Stimulated activated CD8-positive, alpha-beta memory T cell treated with anti-CD3 and anti-CD28 coated beads, Interleukin-15, amount 100 ng/mL, for 4 hours (primary cell): ENCODE data around the gene UTF1.
"Not testable (repeated sequence)": the region's sequence is repeated elsewhere in the genome, so short reads cannot be mapped to it uniquely, and the experiment has no call there.

ENCODE experiments used
- DNase-seq, 2 donors: peaks; one replicate each; pipeline ENCODE4 v3.0.0-alpha.2; 2020; ENCODE audit warnings: low read depth in 2 of 2

UTF1 gene

DNA sequence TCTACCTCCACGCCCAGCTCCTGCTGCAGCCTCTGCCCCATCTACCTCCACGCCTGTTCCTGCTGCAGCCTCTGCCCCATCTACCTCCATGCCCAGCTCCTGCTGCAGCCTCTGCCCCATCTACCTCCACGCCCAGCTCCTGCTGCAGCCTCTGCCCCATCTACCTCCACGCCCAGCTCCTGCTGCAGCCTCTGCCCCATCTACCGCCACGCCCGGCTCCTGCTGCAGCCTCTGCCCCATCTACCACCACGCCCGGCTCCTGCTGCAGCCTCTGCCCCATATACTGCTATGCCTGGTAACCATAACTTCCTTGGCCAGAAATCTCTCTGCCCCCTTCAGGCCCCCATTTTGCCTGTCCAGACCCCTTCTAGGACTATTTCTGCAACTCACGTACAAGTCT, 35.0 kb downstream of the UTF1 start:
- DNase-seq: not testable (repeated sequence)

DNA sequence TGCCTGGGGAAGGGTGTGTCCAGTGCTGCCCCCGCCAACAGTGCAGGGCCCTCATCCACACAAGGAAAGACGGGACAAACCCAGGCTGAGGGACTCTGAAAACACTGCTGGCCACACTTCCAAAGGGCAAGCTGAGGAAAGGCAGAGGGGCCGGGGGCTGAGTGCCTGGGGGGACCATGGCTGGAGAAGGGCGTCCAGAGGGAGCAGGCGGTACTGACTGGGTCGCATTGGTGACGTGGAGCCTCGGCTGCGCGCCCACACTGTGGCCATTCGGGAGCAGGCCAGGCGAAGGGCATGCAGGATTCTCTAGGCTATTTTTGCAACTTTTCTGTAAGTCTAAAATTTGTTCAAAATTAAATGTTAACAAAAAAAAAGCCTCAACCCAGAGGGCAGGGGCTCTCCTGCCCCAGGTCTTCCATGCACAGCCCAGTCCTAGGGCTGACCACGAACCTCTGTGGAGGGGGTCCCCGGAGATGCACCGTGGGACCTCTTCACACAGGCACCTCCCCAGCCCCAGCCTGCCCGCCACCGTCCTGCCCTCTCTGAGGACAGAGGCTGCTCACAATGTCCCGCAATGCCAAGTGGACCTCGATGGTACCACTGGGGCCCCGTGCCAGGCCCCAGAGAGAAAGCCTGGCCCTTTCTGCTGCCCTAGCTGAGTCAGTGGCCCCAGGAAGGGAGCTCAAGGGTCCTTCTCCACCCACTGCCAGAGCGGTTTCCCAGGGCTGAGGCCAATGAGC, 36.2 kb downstream of the UTF1 start:
- no peak for DNase-seq

GRCh38 chr10:133267293-133267692, 37.3 kb downstream of the UTF1 start:
- DNase-seq: no peak

DNA sequence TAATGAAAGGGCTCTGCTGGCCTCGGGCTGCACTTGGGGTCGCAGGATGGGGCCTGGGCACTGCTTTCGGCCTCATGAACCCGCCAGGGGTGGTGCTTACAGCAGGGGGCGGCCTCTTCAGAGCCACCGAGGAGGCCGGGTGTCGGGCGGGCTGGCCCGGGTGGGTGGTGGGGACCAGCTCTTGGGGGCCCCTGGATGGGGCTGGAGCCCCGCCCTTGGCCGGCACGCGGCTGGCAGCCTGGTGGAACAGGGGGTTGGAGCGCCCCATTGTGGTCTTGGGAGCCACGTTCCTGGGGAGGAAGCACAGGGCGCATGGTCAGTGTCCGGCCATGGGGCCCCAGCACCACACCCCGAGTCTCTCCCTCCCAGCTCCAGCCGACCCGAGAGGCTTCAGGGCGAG, 37.8 kb downstream of the UTF1 start:
- no peak for DNase-seq

DNA sequence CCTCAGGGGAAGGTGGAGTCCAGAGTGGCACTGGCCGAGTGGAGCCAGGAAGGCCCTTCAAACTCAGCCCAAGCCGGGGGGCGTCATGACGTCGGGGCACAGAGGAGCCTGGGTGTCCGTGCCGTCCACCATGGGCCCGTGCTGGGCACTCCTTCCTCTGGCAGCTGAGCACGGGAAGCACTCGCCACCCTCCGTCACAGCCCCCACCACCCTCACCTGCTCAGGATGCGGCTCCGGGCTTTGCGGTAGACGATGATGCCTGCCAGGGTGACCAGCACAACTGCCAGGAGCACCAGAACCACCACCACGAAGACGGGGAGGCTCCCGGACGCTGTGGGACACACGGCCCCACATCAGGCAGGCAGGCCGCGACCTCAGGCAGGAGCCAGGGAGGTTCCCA, 38.5 kb downstream of the UTF1 start:
- no peak for DNase-seq

GRCh38 chr10:133269367-133269766, 39.4 kb downstream of the UTF1 start:
- DNase-seq: no peak

DNA sequence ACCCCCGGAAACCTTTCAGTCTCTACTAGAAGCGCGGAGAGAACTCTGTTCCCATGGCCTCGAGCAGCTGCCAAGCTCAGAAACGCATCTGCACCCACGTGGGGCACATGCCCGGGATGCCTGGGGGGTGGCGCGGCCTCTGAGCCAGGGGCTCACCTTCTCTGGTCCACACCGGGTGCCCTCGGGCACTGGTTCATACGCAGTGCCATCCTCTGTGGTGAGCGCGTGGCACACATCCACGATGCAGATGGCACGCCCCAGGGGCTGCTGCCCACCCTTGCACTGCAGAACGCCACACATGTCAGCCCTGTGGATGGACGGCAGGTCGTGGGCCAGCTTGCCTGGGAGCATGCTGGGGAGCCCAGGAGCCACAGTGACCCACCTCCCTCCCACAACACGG, 40.2 kb downstream of the UTF1 start:
- no peak for DNase-seq

GRCh38 chr10:133270773-133271297, 40.8 kb downstream of the UTF1 start:
- DNase-seq: no peak

DNA sequence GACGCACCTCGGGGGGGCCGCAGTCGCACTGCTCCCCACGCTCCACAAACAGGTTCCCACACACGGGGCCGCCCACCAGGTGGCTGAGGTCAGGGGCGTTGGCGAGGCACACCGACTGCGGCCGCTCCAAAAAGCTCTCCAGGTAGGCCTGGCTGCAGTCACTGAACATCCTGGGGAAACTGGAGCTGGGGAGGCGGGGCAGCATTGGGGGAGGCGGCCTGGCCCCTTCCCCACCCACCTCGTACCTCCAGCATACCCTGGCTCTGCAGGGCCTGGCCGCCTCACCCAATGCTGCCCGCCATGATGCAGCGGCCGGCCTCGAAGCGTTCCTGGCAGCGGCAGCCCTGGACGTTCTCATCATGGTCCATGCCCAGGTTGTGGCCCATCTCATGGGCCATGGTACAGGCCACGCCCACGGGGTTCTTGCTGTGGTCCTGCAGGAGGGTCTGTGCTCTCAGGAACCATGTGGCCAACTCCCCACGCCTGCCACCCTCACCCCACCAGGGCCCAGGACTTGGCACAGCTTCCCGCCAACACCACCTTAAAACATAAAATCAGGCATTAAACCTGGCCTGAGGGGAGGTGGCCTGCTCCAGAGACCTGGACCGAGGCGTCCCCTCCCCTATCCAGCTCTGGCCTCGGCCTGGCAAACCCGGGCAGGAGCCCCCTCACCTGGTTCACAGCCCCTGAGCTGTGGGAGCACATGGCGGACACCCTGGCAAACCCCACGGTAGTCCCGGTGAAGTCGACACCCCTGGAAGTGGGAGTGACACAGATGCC, 41.7 kb downstream of the UTF1 start:
- DNase-seq: no peak

GRCh38 chr10:133272301-133272963, 42.4 kb downstream of the UTF1 start:
- DNase-seq: no peak

DNA sequence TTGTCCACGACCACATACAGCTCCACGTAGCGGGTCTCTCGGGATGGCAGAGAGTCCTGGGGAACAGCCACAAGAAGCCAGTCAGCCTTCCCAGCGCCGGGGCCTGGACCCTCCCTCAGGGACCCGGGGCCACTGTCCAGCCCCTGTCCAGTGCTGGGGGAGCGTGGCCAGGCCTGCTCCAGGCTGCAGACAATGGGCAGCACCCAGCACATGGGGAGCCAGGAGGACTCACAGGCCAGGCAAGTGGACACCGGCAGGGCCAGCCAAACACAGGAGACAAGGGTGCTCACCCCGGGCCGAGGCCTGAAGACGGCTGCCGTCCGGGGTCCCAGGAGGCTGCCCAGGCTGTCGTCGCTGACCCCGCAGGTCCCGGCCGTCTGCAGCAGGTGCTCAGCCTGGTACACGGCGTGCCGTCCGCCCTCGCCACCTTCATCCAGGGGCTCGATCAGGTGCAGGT, 43.0 kb downstream of the UTF1 start:
- no peak for DNase-seq

GRCh38 chr10:133273534-133274143, 43.6 kb downstream of the UTF1 start:
- no peak for DNase-seq

GRCh38 chr10:133274751-133275683, 45.0 kb downstream of the UTF1 start:
- peak; percentile 72 to 75 for DNase-seq

GRCh38 chr10:133275684-133276092, 45.7 kb downstream of the UTF1 start:
- no peak for DNase-seq

GRCh38 chr10:133276100-133276434, 46.0 kb downstream of the UTF1 start:
- DNase-seq: no peak

- peak in 1 of 2 donors; percentile 39 for DNase-seq
These were observed 46.6 kb downstream of the UTF1 start, which contains the start of gene ADAM8 for GRCh38 chr10:133276435-133277201. Gene ADAM8 (minus strand): TSS chr10:133276868. CDS start chr10:133276817, 51 bp downstream.

GRCh38 chr10:133277277-133277992, 47.4 kb downstream of the UTF1 start:
- DNase-seq: no peak

DNA sequence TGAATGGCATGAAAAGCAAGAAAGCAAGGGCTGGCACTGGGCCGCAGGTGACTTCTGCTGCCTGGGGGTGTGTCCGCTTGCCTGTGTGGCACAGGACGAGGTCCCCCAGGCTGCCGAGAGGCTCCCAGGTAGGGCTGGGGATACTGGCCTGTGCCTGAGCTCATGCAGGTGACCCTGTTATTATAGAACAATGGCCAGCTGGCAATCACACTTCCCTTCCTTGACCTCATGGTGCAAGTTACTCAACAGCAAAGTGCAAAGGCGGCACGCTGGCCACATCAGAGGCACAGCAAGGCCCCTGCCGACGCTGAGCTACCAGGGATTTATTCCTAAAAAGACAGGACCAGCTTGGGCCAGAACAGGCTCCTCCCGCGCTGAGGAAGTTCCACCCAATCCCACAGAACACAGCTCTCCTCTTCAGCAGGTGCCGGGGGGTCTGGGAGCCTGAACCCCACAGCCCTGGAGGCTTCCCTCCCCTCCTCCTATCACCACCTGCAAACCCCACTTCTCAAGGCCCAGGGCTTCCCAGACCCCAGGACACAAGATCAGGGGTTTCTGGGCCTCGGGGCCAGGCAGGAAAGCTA, 48.1 kb downstream of the UTF1 start:
- DNase-seq: no peak
